Motor neuron (in vitro differentiated cells): ENCODE measurements around the gene MRI1. TPM values are rescaled to one million over a fixed set of nuclear protein-coding genes. Genes with fewer than 3 reads are reported as not detected.

Experiments used
- ATAC-seq, 8 experiments: fragments of 200-7000 bp; cut with Tn5 transposase; replicated peaks in 6 of 8; 2 replicates each; pipeline ENCODE4 v1.8.0; 2021; ENCODE audit warnings: mild to moderate bottlenecking in 8 of 8, moderate library complexity in 8 of 8
- H3K27ac ChIP-seq, 2 donors: fragments of 250-450 bp; sonication (Bioruptor Pico); 2 replicates each; pipeline ENCODE4 v1.9.0; 2021; ENCODE audit warnings: antibody characterized with exemption in 2 of 2, mild to moderate bottlenecking in 2 of 2, moderate library complexity in 1 of 2
- H3K4me1 ChIP-seq, 2 donors: fragments of 250-450 bp; sonication (Bioruptor Pico); replicated peaks in 1 of 2; 2 replicates each; pipeline ENCODE4 v1.6.1; 2021; ENCODE audit warnings: antibody characterized with exemption in 2 of 2, mild to moderate bottlenecking in 2 of 2, moderate library complexity in 1 of 2
- H3K4me3 ChIP-seq, 5 donors: fragments of 250-450 bp; sonication (Bioruptor Pico); 2 replicates each; pipeline ENCODE4 v1.9.0; 2021; ENCODE audit warnings: antibody characterized with exemption in 5 of 5, mild to moderate bottlenecking in 5 of 5, moderate library complexity in 4 of 5
- WGBS, 10 experiments: fragments of 450-650 bp; shearing (Covaris generic); methylation state at CpG; one replicate each; pipeline ENCODE4 v1.0.0; 2022; 5-methylcytosine and 5-hydroxymethylcytosine counted together
- in situ Hi-C, 9 experiments: fragments of 400-800 bp; cut with MboI; loops; one replicate each; pipeline ENCODE4 v1.15.0; 2021; ENCODE audit warnings: low sequenced_read_pairs in 9 of 9, low pct_unique_long_range_greater_than_20kb in 2 of 9; ENCODE audit not compliant: unreplicated experiment in 9 of 9
- total RNA-seq, 8 experiments: library from RNA; unstranded; fragments of 300-600 nt; gene quantifications; 2 replicates each; pipeline versions ENCODE4 v1.2.3 to v1.2.4, GENCODE V29; 2022

Gene MRI1
- total RNA-seq, 8 experiments from 2014 or later, result 12.2 to 40.1 (median 20.5) TPM

DNA sequence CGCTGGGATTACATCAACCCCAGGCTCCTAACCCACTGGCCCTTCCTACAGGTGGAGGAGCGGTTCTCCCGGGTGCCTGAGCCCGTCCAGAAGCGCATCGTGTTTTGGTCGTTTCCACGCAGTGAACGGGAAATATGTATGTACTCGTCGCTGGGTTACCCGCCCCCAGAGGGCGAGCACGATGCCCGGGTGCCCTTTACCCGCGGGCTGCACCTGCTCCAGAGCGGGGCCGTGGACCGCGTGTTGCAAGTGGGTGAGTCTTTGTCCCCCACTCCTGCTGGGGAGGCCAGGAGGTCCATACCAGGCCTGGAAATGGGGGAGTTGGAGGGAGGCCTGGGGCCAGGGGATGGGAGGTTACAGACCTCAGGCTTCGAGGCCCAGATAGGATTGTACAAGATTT, 35.3 kb downstream of the MRI1 start:
- 91 to 100% (median 98%) methylated on average over 1 to 13 of the region's 22 CpGs; no CpG with 5 or more reads in 5 of the 10 experiments for WGBS, 10 experiments
- H3K4me1 ChIP-seq, result peaks cover 7 to 8% of the 10 kb centered on the region in 2 donors
- in situ Hi-C loops, result no loop called here
- no peak for ATAC-seq
- no peak overlapping the region for H3K27ac ChIP-seq
- no peak overlapping the region for H3K4me3 ChIP-seq

DNA sequence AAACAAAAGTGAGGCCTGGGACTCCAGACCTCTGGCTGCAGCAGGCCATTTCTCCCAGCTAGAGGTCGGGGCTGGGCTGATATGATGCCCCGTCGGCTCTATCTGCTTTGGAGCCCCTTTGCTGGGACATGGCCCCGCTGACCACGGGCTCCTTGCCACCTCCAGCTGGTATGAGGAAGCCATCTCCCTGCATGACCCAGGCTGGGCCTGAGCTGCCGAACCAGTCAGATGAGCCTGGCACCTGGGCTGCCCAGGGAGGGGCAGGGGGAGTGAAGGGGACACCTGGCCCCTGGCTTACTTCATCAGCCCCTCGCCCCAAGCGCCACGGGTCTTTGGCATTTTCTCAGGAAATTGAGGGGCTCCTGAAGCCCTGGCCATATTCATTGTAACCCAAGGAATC, 38.7 kb downstream of the MRI1 start:
- ATAC-seq, result no peak
- no peaks in the 10 kb centered on the region for H3K4me1 ChIP-seq
- in situ Hi-C loops, result no loop called here
- no peak overlapping the region for H3K27ac ChIP-seq
- WGBS, 10 experiments, result 88 to 100% (median 100%) methylated on average over 1 to 6 of the region's 9 CpGs; no CpG with 5 or more reads in 5 of the 10 experiments
- H3K4me3 ChIP-seq, result no peak overlapping the region

DNA sequence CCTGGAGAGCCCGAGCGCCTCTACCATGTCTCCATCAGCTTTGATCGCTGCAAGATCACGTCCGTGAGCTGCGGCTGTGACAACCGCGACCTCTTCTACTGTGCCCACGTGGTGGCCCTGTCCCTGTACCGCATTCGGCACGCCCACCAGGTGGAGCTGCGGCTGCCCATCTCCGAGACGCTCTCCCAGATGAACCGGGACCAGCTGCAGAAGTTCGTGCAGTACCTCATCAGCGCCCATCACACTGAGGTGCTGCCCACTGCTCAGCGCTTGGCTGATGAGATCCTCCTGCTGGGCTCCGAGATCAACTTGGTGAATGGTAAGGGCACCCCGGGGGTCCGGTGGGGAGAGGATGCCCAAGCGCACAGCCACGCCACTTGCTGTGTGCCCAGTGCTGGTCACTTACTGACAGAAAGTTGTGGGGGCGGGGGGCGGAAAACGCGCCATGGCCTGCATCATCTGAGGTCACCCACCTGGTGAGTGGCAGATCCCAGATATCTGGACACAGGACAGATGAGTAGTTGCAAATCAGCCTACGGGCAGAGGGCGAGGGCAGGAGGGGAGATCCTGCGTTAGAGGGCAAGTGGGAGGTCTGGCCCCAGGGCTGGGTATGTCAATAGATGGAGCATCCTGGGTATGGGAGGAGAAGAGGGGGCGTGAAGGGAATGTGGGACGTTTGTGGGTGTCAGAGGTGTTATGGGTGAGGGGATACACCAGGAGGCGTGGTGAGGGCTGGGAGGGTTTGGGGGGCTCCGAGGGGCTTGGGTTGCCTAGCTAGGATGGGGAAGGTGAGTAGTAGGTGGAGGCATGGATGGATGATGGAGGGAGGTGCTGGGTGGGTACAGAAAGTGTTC, 40.7 kb downstream of the MRI1 start:
- no peak overlapping the region for H3K27ac ChIP-seq
- WGBS, 10 experiments, result 72 to 100% (median 91%) methylated on average over 1 to 13 of the region's 35 CpGs; no CpG with 5 or more reads in 6 of the 10 experiments
- ATAC-seq, result peak in 3 of 8 experiments; percentile 19 to 32 (median 24)
- no peaks in the 10 kb centered on the region for H3K4me1 ChIP-seq
- H3K4me3 ChIP-seq, result no peak overlapping the region
- in situ Hi-C loops, result no loop called here

DNA sequence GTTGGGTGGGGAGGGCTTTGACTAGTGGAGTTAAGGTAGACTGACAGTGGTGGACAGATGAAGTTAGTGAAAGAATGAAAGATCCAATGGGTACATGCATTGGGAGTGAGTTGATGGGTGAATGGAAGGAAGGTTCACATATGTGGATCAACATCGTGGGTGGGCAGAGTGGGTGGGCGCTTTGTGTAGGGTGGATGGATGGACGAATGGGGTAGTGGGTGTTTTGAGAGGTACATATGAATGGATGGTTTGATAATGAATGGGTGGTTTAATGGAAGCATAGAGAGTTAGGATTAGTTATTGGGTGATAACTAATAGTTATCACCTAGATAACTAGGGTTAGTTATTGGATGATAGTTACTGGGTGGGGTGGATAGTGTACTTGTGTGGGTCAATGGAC, 42.4 kb downstream of the MRI1 start:
- no peak for ATAC-seq
- in situ Hi-C loops, result no loop called here
- 90 to 100% (median 100%) methylated on average over 1 to 3 of the region's 3 CpGs; no CpG with 5 or more reads in 4 of the 10 experiments for WGBS, 10 experiments

DNA sequence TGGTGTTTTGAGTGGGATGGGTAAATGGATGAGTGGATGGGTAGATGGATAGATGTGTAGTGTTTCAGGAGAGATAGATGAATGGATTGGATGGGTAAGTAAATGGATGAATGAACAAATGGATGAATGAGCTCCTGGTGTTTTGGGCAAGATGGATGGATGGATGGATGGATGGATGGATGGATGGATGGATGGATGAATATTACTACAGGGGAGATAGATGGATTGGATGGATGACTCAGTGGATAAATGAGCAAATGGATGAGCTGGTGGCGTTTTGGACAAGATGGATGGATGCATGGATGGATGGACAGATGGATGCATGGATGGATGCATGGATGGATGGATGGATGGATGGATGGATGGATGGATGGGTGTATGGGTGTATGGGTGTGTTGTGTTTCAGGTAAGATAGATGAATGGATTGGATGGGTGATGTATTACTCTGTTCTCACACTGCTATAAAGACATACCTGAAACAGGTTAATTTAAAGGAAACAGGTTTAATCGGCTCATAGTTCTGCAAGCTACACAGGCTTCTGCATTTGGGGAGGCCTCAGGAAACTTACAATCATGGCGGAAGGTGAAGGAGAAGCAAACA, 43.2 kb downstream of the MRI1 start:
- WGBS, 10 experiments, result 70 to 100% (median 100%) methylated on average over 1 to 3 of the region's 3 CpGs; no CpG with 5 or more reads in 3 of the 10 experiments
- Histone ChIP-seq H3K27ac (no peak overlapping the region), H3K4me3 (no peak overlapping the region), H3K4me1 (no peaks in the 10 kb centered on the region)
- no peak for ATAC-seq
- in situ Hi-C loops, result no loop called here

More for the DNA sequence above, 42.4 kb downstream of the MRI1 start:
- Histone ChIP-seq H3K27ac (no peak overlapping the region), H3K4me1 (no peaks in the 10 kb centered on the region), H3K4me3 (no peak overlapping the region)

DNA sequence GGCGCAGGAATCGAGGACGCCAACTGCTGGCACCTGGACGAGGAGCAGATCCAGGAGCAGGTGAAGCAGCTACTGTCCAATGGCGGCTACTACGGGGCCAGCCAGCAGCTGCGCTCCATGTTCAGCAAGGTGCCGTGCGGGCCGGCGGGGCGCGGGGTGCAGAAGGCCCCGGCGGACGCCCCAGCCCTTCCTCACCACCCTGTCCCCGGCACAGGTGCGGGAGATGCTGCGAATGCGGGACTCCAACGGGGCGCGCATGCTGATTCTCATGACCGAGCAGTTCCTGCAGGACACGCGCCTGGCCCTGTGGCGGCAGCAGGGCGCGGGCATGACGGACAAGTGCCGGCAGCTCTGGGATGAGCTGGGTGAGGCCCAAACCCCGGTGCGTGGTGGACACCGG, 44.5 kb downstream of the MRI1 start:
- in situ Hi-C loops, result no loop called here
- WGBS, 10 experiments, result 80 to 94% methylated on average over 1 to 13 of the region's 34 CpGs; no CpG with 5 or more reads in 8 of the 10 experiments
- Histone ChIP-seq H3K27ac (no peak overlapping the region), H3K4me1 (no peaks in the 10 kb centered on the region), H3K4me3 (no peak overlapping the region)
- ATAC-seq, result no peak

DNA sequence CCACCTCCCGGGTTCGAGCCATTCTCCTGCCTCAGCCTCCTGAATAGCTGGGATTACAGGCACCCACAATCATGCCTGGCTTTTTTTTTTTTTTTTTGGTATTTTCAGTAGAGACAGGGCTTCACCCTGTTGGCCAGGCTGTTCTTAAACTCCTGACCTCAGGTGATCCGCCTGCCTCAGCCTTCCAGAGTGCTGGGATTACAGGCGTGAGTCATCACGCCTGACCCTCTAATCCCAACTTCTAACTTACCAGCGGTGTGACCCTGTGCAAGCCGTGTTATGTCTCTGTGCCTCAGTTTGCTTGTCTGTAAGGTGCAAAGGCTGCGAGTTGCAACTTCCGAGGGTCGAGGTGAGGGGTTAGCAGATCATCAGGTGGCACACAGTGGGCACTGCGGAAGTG, 48.2 kb downstream of the MRI1 start:
- in situ Hi-C loops, result no loop called here

DNA sequence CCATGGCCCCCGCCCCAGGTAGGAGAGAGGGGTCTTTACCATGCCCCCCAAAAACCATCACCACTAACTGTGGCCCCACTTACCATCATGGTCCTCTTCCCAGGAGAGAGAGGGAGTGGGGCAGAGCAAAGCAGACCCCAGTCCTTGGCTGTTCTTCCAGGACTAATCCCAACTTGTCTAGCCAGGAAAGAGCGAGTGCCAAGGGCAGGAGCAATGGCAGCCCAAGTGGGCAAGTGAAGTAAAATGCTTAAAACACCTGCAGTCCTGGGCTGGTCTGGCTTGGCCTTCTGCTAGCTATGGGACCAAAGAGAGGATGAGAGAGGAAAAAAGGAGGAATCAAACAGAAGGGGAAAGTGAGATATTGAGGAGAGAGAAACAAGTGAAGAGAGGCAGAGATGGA, 48.8 kb downstream of the MRI1 start:
- no peaks in the 10 kb centered on the region for H3K4me1 ChIP-seq
- in situ Hi-C loops, result no loop called here
- ATAC-seq, result no peak
- no peak overlapping the region for H3K27ac ChIP-seq
- no peak overlapping the region for H3K4me3 ChIP-seq
- WGBS, 10 experiments, result 78 to 100% (median 91%) methylated on average over 1 to 2 of the region's 2 CpGs; no CpG with 5 or more reads in 4 of the 10 experiments

More for the DNA sequence above, 48.2 kb downstream of the MRI1 start:
- no peaks in the 10 kb centered on the region for H3K4me1 ChIP-seq
- no peak for ATAC-seq
- H3K4me3 ChIP-seq, result no peak overlapping the region
- no peak overlapping the region for H3K27ac ChIP-seq
- WGBS, 10 experiments, result 90 to 100% (median 93%) methylated on average over 2 to 10 of the region's 11 CpGs; no CpG with 5 or more reads in 4 of the 10 experiments

DNA sequence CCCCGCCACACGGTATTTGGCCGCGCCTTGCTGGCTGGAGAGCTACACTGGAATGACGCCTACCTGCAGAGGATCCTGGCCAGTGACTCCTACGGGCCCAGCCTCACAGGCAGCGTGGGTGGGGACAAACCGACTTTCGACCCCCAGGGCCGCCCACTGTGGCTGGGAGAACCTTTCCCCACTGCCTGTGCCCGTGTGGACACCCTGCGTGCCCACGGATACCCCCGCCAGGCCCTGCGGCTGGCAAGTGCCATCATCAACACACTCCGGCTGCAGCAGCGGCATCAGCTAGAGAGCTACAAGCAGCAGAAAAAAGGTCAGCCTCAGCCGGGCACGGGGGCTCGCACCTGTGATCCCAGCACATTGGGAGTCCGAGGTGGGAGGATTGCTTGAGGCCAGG, 50.2 kb downstream of the MRI1 start:
- Histone ChIP-seq H3K4me3 (no peak overlapping the region), H3K27ac (no peak overlapping the region), H3K4me1 (no peaks in the 10 kb centered on the region)
- in situ Hi-C loops, result no loop called here
- WGBS, 10 experiments, result 80 to 100% (median 97%) methylated on average over 1 to 6 of the region's 21 CpGs; no CpG with 5 or more reads in 6 of the 10 experiments
- ATAC-seq, result no peak

DNA sequence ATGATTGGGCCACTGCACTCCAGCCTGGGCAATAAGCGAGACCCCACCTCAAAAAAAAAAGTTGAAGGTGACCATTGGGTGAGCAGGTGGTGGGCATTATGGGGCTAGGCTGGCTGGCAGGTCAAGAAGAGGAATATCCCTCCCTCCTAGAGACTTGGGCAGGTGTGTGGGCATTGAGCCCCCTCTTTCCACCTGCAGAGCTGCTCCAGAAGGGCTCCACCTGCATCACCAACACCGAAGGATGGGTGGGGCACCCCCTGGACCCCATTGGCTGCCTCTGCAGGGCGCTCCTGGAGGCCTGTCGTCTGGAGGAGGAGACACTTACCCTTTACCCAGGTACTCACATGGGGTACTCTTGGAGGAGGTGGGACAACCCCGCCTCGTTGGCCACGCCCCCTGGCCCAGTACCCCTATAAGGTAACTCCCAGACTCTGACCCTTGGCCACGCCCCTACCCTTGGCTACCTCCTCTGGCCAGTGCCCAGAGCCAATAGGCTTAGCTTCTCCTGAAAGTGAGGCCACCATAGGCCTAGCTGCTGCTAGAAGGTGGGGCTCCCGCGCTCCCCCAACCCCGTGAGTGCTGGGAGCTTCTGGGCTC, 52.8 kb downstream of the MRI1 start:
- Histone ChIP-seq H3K4me3 (no peak overlapping the region), H3K27ac (no peak overlapping the region)
- peak in 4 of 8 experiments; percentile 27 to 53 (median 48) for ATAC-seq

DNA sequence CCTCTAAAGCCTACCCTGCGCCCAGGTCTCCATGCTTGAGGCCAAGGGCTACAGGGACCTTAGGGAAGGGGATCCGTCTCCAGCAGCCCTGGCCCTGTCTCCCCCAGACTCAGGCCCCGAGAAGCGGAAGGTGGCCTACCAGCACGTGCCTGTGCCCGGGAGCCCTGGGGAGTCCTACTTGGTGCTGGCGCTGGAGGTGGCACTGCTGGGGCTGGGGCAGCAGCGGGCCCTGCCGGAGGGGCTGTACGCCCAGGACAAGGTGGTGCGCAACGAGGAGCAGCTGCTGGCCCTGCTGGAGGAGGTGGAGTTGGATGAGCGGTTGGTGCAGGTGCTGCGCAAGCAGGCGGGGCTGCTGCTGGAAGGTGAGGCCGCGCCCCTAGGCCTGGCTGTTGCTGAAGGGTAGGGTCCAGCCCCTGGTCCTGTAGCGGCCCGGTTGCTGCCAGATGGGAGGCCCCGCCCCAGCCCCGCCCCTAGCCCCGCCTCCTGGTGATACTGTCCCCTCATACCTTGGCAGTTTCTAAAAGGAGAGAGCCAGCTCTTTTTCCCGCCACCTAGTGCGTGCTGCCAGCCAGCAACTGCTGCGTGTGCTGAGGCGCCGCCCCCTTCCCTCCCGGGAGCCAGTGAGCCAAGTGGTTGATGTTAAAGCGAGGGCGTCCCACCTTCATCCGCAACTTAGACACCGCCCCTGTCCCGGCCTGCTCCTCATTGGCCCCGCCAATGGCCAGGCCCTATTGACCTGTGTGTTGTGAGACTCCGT, 53.5 kb downstream of the MRI1 start:
- no peaks in the 10 kb centered on the region for H3K4me1 ChIP-seq
- in situ Hi-C loops, result no loop called here
- H3K27ac ChIP-seq, result no peak overlapping the region
- H3K4me3 ChIP-seq, result no peak overlapping the region
- peak in 4 of 8 experiments; percentile 32 to 80 (median 70) for ATAC-seq
- 20 to 70% (median 32%) methylated on average over 2 to 4 of the region's 35 CpGs; no CpG with 5 or more reads in 7 of the 10 experiments for WGBS, 10 experiments

More for the DNA sequence above, 52.8 kb downstream of the MRI1 start:
- H3K4me1 ChIP-seq, result no peaks in the 10 kb centered on the region
- WGBS, 10 experiments, result 40 to 100% (median 80%) methylated on average over 1 to 3 of the region's 11 CpGs; no CpG with 5 or more reads in 5 of the 10 experiments
- in situ Hi-C loops, result no loop called here

DNA sequence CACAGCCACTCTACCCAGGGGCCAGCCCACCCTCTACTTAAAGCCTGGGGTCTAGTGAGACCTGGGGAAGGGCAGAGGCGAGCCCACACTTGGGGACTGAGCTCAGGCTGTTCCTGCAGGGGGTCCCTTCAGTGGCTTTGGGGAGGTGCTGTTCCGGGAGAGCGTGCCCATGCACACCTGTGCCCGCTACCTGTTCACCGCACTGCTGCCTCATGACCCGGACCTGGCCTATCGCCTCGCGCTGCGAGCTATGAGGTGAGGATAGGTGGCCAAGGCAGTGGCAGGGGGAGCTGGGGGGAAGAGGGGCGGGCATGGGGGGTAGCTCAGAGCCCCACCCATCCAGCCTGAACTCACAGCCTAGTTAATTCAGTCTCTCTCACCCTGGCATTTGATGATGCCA, 54.9 kb downstream of the MRI1 start:
- Histone ChIP-seq H3K4me3 (no peak overlapping the region), H3K4me1 (no peaks in the 10 kb centered on the region), H3K27ac (no peak overlapping the region)
- peak in 1 of 8 experiments; percentile 5 for ATAC-seq
- 20 to 100% methylated on average over 1 to 3 of the region's 11 CpGs; no CpG with 5 or more reads in 8 of the 10 experiments for WGBS, 10 experiments
- in situ Hi-C loops, result no loop called here
